KG1 (cell line): Measurements from ENCODE around the gene RNU5D-1.
"Not testable (repeated sequence)": the region's sequence is repeated elsewhere in the genome, so short reads cannot be mapped to it uniquely, and the experiment has no call there.

Experiments
- DNase-seq: peaks from one replicate; lab custom pipeline; 2025; lab: John Stamatoyannopoulos, UW

The RNU5D-1 gene

GRCh38 chr1:44699375-44699774 lies 31.6 kb downstream of the RNU5D-1 start:
- DNase-seq: not testable (repeated sequence)

- no peak for DNase-seq
Observed at GRCh38 chr1:44698138-44698537, 32.8 kb downstream of the RNU5D-1 start.

GRCh38 chr1:44696789-44697345 lies 34.1 kb downstream of the RNU5D-1 start:
- no peak for DNase-seq

GRCh38 chr1:44696101-44696500 lies 34.9 kb downstream of the RNU5D-1 start:
- no peak for DNase-seq

- DNase-seq: no peak
Observed at GRCh38 chr1:44695671-44696070, 35.3 kb downstream of the RNU5D-1 start.

GRCh38 chr1:44694863-44695478 lies 36.0 kb downstream of the RNU5D-1 start:
- no peak for DNase-seq

- no peak for DNase-seq
Observed at GRCh38 chr1:44693900-44694299, 37.1 kb downstream of the RNU5D-1 start.

GRCh38 chr1:44693159-44693558 lies 37.8 kb downstream of the RNU5D-1 start:
- DNase-seq: no peak

- DNase-seq: no peak
Observed at GRCh38 chr1:44689447-44689765, 41.6 kb downstream of the RNU5D-1 start.

GRCh38 chr1:44688760-44689446 lies 42.1 kb downstream of the RNU5D-1 start:
- DNase-seq: no peak

GRCh38 chr1:44685881-44686280 lies 45.1 kb downstream of the RNU5D-1 start:
- DNase-seq: no peak

- DNase-seq: no peak
Observed at GRCh38 chr1:44685218-44685617, 45.8 kb downstream of the RNU5D-1 start.

- peak; percentile 77 for DNase-seq
Observed at GRCh38 chr1:44684525-44684924, 46.4 kb downstream of the RNU5D-1 start.

- no peak for DNase-seq
Observed at GRCh38 chr1:44682883-44683265, 48.1 kb downstream of the RNU5D-1 start.

- no peak for DNase-seq
Observed at GRCh38 chr1:44681905-44682882, 48.8 kb downstream of the RNU5D-1 start.
